Endothelial cell of umbilical vein (primary cell): Measurements from ENCODE around the gene MEIOSIN. TPM values are rescaled to one million over a fixed set of nuclear protein-coding genes. Genes with fewer than 3 reads are reported as not detected.

ENCODE experiments used
- BruUV-seq: library from RNA; stranded (reverse); fragments of 400-500 nt; replicated peaks from 2 replicates; lab custom pipeline; 2021; lab: Mats Ljungman, UMichigan
- CTCF ChIA-PET: fragments of 300-600, 350-600 bp; sonication (Branson Sonifier 250); formaldehyde crosslinking; loops from one replicate; lab custom pipeline; 2021; ENCODE audit warnings: antibody characterized with exemption, inconsistent platforms; lab: Charles Lee
- POLR2A ChIA-PET: fragments of 300-600, 350-600 bp; sonication (Branson Sonifier 250); formaldehyde crosslinking; loops from one replicate; lab custom pipeline; 2021; ENCODE audit warnings: antibody characterized with exemption, inconsistent platforms; lab: Charles Lee
- DNase-seq: peaks from one replicate; pipeline ENCODE4 v3.0.0-alpha.2; 2011; ENCODE audit warnings: low read depth, low spot score
- FAIRE-seq: peaks from 2 replicates; lab custom pipeline; 2011; peaks lifted over from hg19 to GRCh38; lab: Jason Lieb, UNC
- H2AFZ ChIP-seq: 2 replicates; pipeline ENCODE4 v1.6.0; 2012; ENCODE audit warnings: low read depth, low read length, control low read depth, inconsistent platforms
- H3K27ac ChIP-seq: 2 replicates; pipeline ENCODE4 v1.5.1; 2011; ENCODE audit warnings: low read depth, mild to moderate bottlenecking, control low read depth, low read length, moderate library complexity; ENCODE audit not compliant: insufficient read depth
- H3K27me3 ChIP-seq, 2 experiments: 2 replicates each; pipeline versions ENCODE4 v1.6.0 to v1.6.1; 2011; ENCODE audit warnings: low read length in 2 of 2, mixed read lengths in 1 of 2; ENCODE audit not compliant: control insufficient read depth in 2 of 2, insufficient read depth in 2 of 2
- H3K36me3 ChIP-seq, 2 experiments: 2 replicates in 1 of 2; 3 replicates in 1 of 2; pipeline ENCODE4 v1.5.1; 2011; ENCODE audit warnings: low read length in 2 of 2, mild to moderate bottlenecking in 1 of 2, moderate library complexity in 1 of 2; ENCODE audit not compliant: control insufficient read depth in 2 of 2, insufficient read depth in 2 of 2; ENCODE audit errors: extremely low read depth in 1 of 2
- H3K4me1 ChIP-seq: 3 replicates; pipeline ENCODE4 v1.5.1; 2011; ENCODE audit warnings: mild to moderate bottlenecking, low read length; ENCODE audit not compliant: control insufficient read depth, insufficient read depth; ENCODE audit errors: extremely low read depth
- H3K4me2 ChIP-seq: 2 replicates; pipeline ENCODE4 v1.6.1; 2011; ENCODE audit warnings: low read length, control low read depth, mixed read lengths; ENCODE audit not compliant: insufficient read depth
- H3K4me3 ChIP-seq, 3 experiments: fragments of 200-600 bp in 1 of 3; sonication (generic), shearing (Covaris generic) in 1 of 3; replicated peaks in 1 of 3; 2 replicates each; pipeline ENCODE4 v1.5.1; 2011 to 2016; ENCODE audit warnings: control low read depth in 3 of 3, low read length in 3 of 3, mild to moderate bottlenecking in 2 of 3, inconsistent platforms in 1 of 3, low read depth in 1 of 3, moderate library complexity in 1 of 3; ENCODE audit not compliant: insufficient read depth in 1 of 3
- H3K79me2 ChIP-seq: 2 replicates; pipeline ENCODE4 v1.6.0; 2012; ENCODE audit warnings: low read length, inconsistent platforms; ENCODE audit not compliant: control insufficient read depth, insufficient read depth
- H3K9ac ChIP-seq: replicated peaks from 2 replicates; pipeline ENCODE3; 2011; ENCODE audit warnings: low read length, control low read depth; ENCODE audit not compliant: insufficient read depth; ENCODE audit errors: extremely low read depth
- H3K9me1 ChIP-seq: replicated peaks from 3 replicates; pipeline ENCODE4 v1.6.0; 2011; ENCODE audit warnings: mild to moderate bottlenecking, low read length; ENCODE audit not compliant: control insufficient read depth, insufficient read depth; ENCODE audit errors: extremely low read depth
- H3K9me3 ChIP-seq: replicated peaks from 2 replicates; pipeline ENCODE4 v1.5.1; 2012; ENCODE audit warnings: low read length, inconsistent platforms; ENCODE audit not compliant: control insufficient read depth, insufficient read depth
- H4K20me1 ChIP-seq: replicated peaks from 2 replicates; pipeline ENCODE3; 2011; ENCODE audit warnings: mild to moderate bottlenecking, low read length; ENCODE audit not compliant: control insufficient read depth, insufficient read depth; ENCODE audit errors: extremely low read depth
- CTCF ChIP-seq, 2 donors: IDR thresholded peaks; 1 replicate in 1 of 2; 2 replicates in 1 of 2; pipeline ENCODE4 v1.5.1; 2011; ENCODE audit warnings: low read length in 2 of 2, mild to moderate bottlenecking in 2 of 2, moderate library complexity in 2 of 2, control low read depth in 1 of 2, inconsistent platforms in 1 of 2, low read depth in 1 of 2; ENCODE audit not compliant: insufficient read depth in 1 of 2; ENCODE audit errors: extremely low read depth in 1 of 2
- EZH2 ChIP-seq: IDR thresholded peaks from 2 replicates; pipeline ENCODE4 v1.6.1; 2012; ENCODE audit warnings: borderline replicate concordance, low read depth, mild to moderate bottlenecking, moderate library complexity, low read length, inconsistent platforms; ENCODE audit not compliant: severe bottlenecking
- FOS ChIP-seq: IDR thresholded peaks from 2 replicates; pipeline ENCODE4 v1.6.1; 2011; ENCODE audit warnings: mild to moderate bottlenecking, low read length, moderate library complexity, borderline replicate concordance; ENCODE audit not compliant: insufficient read depth
- GATA2 ChIP-seq: IDR thresholded peaks from 2 replicates; pipeline ENCODE4 v1.7.0; 2011; ENCODE audit warnings: low read depth, mild to moderate bottlenecking, moderate library complexity, mixed read lengths, low read length; ENCODE audit not compliant: insufficient read length, insufficient read depth
- JUN ChIP-seq: IDR thresholded peaks from 2 replicates; pipeline ENCODE4 v1.6.1; 2011; ENCODE audit warnings: borderline replicate concordance, low read depth; ENCODE audit not compliant: insufficient read length, insufficient read depth
- MAX ChIP-seq: IDR thresholded peaks from 2 replicates; pipeline ENCODE4 v1.6.1; 2011; ENCODE audit not compliant: insufficient read depth, insufficient read length
- MYC ChIP-seq: IDR thresholded peaks from one replicate; pipeline ENCODE4 v1.6.1; 2011; ENCODE audit warnings: mild to moderate bottlenecking, low read depth, low read length
- POLR2A ChIP-seq: IDR thresholded peaks from 2 replicates; pipeline ENCODE4 v1.6.1; 2012; ENCODE audit warnings: low read depth, mild to moderate bottlenecking, control low read depth, low read length
- POLR2AphosphoS5 ChIP-seq: IDR thresholded peaks from 2 replicates; pipeline ENCODE4 v1.6.1; 2012; ENCODE audit warnings: low read depth, mild to moderate bottlenecking, control low read depth, low read length, moderate library complexity; ENCODE audit not compliant: insufficient read depth
- dilution Hi-C: fragments of 300-500 bp; cut with MboI; formaldehyde crosslinking; loops from one replicate; pipeline ENCODE4 v1.15.0; 2019; ENCODE audit warnings: low sequenced_read_pairs; ENCODE audit not compliant: extremely low pct_ligation_motif_present
- intact Hi-C: fragments of 100-400 bp; cut with micrococcal nuclease; formaldehyde crosslinking; loops from one replicate; pipeline ENCODE4 v1.10.0; 2022
- polyA plus RNA-seq, 4 experiments: library from polyadenylated mRNA; depleted of rRNA in 3 of 4; stranded (reverse) in 3 of 4; unstranded in 1 of 4; fragments of >200 nt; gene quantifications; 2 replicates each; pipeline versions ENCODE4 v1.2.1 to v1.2.3, GENCODE V29; 2011 to 2012; ENCODE audit warnings: missing spikeins in 1 of 4
- total RNA-seq: library from RNA; stranded (reverse); gene quantifications from 2 replicates; pipeline ENCODE4 v1.2.3, GENCODE V29; 2021

The MEIOSIN gene
- total and polyA plus RNA-seq, 2 donors (not counting 3 experiments of a cell fraction or from before 2014, with no cell fraction given), result not detected

- no peak overlapping the region for H2AFZ ChIP-seq
- no peak overlapping the region for H3K27ac ChIP-seq
- H3K4me1 ChIP-seq, result no peaks in the 10 kb centered on the region
- DNase-seq (no peak), FAIRE-seq (no peak)
- POLR2A ChIA-PET, result interaction anchor here (0.6 kb wide), 2 partner anchors 63 to 105 kb away, joined by 7 read pairs; no protein-coding TSS in a partner anchor
- H3K79me2 ChIP-seq, result no peaks in the 10 kb centered on the region
- no peaks in the 10 kb centered on the region for H4K20me1 ChIP-seq
- no peak for TF ChIP-seq MAX
- no peak for TF ChIP-seq GATA2
- no peak for TF ChIP-seq MYC
- no peak for TF ChIP-seq EZH2
- TF ChIP-seq POLR2A, result no peak
- TF ChIP-seq FOS, result no peak
- no peak for TF ChIP-seq POLR2AphosphoS5
- TF ChIP-seq CTCF (IDR thresholded peaks at IDR 0.05; ENCODE audit: extremely low read depth in 1 of 2, insufficient read depth in 1 of 2, low read depth in 1 of 2, low read length in 2 of 2), result no peak
- no peak for TF ChIP-seq JUN
- no peaks in the 10 kb centered on the region for H3K36me3 ChIP-seq
- BruUV-seq, result no TSS peak
- dilution Hi-C loops (no loop called here), intact Hi-C loops (no loop called here)
- H3K9me3 ChIP-seq, result no peaks in the 10 kb centered on the region
- CTCF ChIA-PET, result interaction anchor here (0.6 to 1.8 kb wide), 6 partner anchors 9 to 1533 kb away, joined by 3 to 8 read pairs (median 3); partner anchors contain the start of gene SIX5
- no peak overlapping the region for H3K9ac ChIP-seq
- H3K9me1 ChIP-seq, result no peaks in the 10 kb centered on the region
- no peak overlapping the region for H3K4me2 ChIP-seq
- H3K4me3 ChIP-seq, result no peak overlapping the region
- H3K27me3 ChIP-seq, result no peaks in the 10 kb centered on the region
These were observed 20.3 kb downstream of the MEIOSIN start for GRCh38 chr19:45753548-45753947.
